Measurements from ENCODE around the gene ARHGAP24. TPM values are rescaled to one million over a fixed set of nuclear protein-coding genes. Genes with fewer than 3 reads are reported as not detected.

The ARHGAP24 gene
- total and polyA plus RNA-seq, 12 donors = 6.7 to 35.5 (median 23.9) TPM

DNA sequence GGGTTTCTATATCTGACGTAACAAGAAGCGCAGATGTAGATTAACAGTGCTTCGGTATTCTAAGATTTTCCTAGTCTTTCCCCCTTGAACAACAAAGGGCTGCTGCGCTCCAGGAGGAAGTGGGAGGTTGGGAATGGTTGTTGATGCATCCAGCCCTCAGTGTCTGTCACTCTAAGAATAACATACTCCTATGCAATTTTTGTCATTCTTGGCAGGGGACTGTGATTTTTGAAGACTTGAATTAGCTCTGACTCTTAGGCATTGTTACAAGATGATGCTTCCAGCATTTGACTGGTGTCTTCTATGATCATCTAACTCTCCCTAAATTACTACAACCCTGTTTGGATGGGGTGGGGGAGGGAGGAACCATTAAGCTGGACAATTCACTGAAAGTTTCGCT is 394.2 kb downstream of the ARHGAP24 start:
- Histone ChIP-seq H3K4me1 (peaks cover 0 to 54% (median 25%) of the 10 kb centered on the region in 9 donors), H3K4me3 (no peak overlapping the region), H3K27ac (no peak overlapping the region), H3K36me3 (no peaks in the 10 kb centered on the region), H3K9me3 (no peaks in the 10 kb centered on the region), H3K27me3 (no peaks in the 10 kb centered on the region)
- 43 to 58% methylated on average over 5 of the region's 5 CpGs for WGBS, 2 donors
- ATAC-seq (peak in 4 of 8 donors; percentile 41 to 73 (median 51)), DNase-seq (peak in 1 of 2 donors; percentile 25)
- intact Hi-C loops (cut with DNase I) = no loop called here
- TF ChIP-seq, protein P1, sequence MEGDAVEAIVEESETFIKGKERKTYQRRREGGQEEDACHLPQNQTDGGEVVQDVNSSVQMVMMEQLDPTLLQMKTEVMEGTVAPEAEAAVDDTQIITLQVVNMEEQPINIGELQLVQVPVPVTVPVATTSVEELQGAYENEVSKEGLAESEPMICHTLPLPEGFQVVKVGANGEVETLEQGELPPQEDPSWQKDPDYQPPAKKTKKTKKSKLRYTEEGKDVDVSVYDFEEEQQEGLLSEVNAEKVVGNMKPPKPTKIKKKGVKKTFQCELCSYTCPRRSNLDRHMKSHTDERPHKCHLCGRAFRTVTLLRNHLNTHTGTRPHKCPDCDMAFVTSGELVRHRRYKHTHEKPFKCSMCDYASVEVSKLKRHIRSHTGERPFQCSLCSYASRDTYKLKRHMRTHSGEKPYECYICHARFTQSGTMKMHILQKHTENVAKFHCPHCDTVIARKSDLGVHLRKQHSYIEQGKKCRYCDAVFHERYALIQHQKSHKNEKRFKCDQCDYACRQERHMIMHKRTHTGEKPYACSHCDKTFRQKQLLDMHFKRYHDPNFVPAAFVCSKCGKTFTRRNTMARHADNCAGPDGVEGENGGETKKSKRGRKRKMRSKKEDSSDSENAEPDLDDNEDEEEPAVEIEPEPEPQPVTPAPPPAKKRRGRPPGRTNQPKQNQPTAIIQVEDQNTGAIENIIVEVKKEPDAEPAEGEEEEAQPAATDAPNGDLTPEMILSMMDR (IDR thresholded peaks at IDR 0.05) = no peak

DNA sequence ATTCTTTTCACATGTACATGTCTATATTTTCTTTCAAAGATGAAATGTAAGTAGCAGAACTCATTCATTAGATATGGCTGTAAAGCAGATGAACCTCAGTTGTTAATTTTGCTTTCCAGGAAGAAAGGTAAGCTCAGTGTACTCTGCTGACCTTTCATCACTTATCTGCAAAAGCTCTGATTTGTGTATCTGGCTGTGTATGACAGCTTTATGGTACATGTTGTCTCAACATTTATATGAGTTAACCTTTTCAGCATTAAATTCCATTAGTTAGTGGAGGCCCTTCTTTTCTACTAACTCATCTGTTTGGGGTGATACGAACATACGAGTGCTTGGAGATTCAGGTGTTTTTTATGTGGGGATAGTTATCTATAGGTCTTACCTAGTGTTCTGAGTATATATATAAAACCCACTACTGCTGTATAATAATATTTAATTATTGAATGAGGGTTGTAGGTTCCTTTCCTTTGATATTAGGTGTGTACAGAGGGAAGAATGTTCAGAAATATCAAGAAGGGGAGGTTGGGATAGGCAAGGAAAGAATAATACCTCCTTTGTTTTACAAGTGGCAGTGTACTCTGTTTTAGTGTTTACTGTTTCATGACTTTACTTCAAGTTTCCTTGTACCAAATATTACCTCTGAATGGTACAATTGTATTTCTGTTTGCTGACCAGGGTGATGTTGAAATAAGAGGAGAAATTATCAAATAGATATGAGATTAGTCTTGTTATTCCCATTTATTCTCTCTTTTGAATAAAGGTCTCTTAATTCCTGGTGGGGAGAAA is 395.5 kb downstream of the ARHGAP24 start:
- TF ChIP-seq, protein P1 (IDR thresholded peaks at IDR 0.05) = no peak
- DNase-seq (no peak), ATAC-seq (no peak)
- H3K36me3 ChIP-seq = no peaks in the 10 kb centered on the region
- intact Hi-C loops (cut with DNase I) = no loop called here
- 93% methylated on average over 2 of the region's 2 CpGs for WGBS, 2 donors
- H3K27me3 ChIP-seq = no peaks in the 10 kb centered on the region
- no peak overlapping the region for H3K4me3 ChIP-seq
- peaks cover 0 to 58% (median 25%) of the 10 kb centered on the region in 9 donors for H3K4me1 ChIP-seq
- H3K9me3 ChIP-seq = no peaks in the 10 kb centered on the region
- H3K27ac ChIP-seq = no peak overlapping the region

DNA sequence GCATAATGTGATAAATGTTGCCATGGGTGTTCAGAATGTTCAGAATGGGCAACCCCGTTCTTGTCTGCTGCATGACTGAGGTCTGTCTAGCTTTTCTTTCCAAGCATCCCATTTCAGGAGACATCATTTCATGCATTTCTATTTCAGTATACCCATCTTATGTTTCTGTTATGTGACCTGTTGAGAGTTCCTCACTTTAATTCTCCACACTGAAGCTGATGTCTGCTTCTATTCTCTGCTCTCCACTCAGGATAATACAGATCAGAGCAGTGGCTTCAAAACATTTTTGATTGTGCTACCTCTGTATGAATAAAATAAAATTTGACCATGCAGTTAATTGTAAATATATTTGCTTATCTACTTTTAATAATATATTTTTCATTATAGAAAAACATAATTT is 398.6 kb downstream of the ARHGAP24 start:
- no peak for DNase-seq
- no peaks in the 10 kb centered on the region for H3K36me3 ChIP-seq
- TF ChIP-seq, protein P1 (IDR thresholded peaks at IDR 0.05) = no peak
- H3K27me3 ChIP-seq = no peaks in the 10 kb centered on the region
- WGBS, 2 donors = 83 to 86% methylated on average over 1 of the region's 1 CpG
- intact Hi-C loops (cut with DNase I) = no loop called here
- peak in 2 of 8 donors; percentile 51 to 69 for ATAC-seq
- H3K9me3 ChIP-seq = no peaks in the 10 kb centered on the region
- peaks cover 0 to 33% (median 9%) of the 10 kb centered on the region in 9 donors for H3K4me1 ChIP-seq
- H3K4me3 ChIP-seq = no peak overlapping the region
- H3K27ac ChIP-seq = no peak overlapping the region

DNA sequence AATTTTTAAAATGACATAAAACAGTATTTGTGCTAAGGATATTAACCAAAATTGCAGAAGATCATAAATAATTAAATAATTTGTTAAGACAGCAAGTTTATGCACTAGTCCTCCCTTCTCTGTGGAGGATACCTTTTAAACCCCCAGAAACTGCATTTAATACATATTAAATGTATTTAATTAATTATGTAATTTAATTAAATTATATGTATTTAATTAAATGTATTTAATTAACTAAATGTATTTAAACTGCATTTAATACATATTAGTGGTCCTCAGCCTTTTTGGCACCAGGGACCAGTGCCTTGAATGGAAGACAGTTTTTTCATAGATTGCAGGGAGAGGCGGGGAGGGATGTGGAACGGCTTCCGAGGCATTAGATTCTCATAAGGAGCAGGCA is 404.6 kb downstream of the ARHGAP24 start:
- TF ChIP-seq, protein P1 (IDR thresholded peaks at IDR 0.05) = no peak
- no peak overlapping the region for H3K27ac ChIP-seq
- H3K27me3 ChIP-seq = no peaks in the 10 kb centered on the region
- H3K4me3 ChIP-seq = no peak overlapping the region
- intact Hi-C loops (cut with DNase I) = no loop called here
- ATAC-seq = no peak
- peaks cover 0 to 5% (median 0%) of the 10 kb centered on the region in 9 donors for H3K4me1 ChIP-seq
- no peak for DNase-seq
- WGBS, 2 donors = 96 to 100% methylated on average over 3 of the region's 3 CpGs
- H3K9me3 ChIP-seq = no peaks in the 10 kb centered on the region
- H3K36me3 ChIP-seq = no peaks in the 10 kb centered on the region
